Activated naive CD8-positive, alpha-beta T cell (primary cell): ENCODE measurements around the gene NOL4L.

Experiments
- H3K27ac Mint-ChIP-seq: one replicate; pipeline ENCODE4 v1.8.0; 2021; ENCODE audit warnings: mixed read lengths
- H3K27me3 Mint-ChIP-seq: one replicate; pipeline ENCODE4 v1.8.0; 2021; ENCODE audit warnings: mixed read lengths
- H3K36me3 Mint-ChIP-seq: one replicate; pipeline ENCODE4 v1.8.0; 2021; ENCODE audit warnings: mixed read lengths
- H3K4me1 Mint-ChIP-seq: one replicate; pipeline ENCODE4 v1.8.0; 2021; ENCODE audit warnings: low read depth, mixed read lengths
- H3K4me3 Mint-ChIP-seq: one replicate; pipeline ENCODE4 v1.8.0; 2021; ENCODE audit warnings: mild to moderate bottlenecking, mixed read lengths
- H3K9me3 Mint-ChIP-seq: one replicate; pipeline ENCODE4 v1.8.0; 2021; ENCODE audit warnings: low read depth, mixed read lengths

Gene NOL4L

DNA sequence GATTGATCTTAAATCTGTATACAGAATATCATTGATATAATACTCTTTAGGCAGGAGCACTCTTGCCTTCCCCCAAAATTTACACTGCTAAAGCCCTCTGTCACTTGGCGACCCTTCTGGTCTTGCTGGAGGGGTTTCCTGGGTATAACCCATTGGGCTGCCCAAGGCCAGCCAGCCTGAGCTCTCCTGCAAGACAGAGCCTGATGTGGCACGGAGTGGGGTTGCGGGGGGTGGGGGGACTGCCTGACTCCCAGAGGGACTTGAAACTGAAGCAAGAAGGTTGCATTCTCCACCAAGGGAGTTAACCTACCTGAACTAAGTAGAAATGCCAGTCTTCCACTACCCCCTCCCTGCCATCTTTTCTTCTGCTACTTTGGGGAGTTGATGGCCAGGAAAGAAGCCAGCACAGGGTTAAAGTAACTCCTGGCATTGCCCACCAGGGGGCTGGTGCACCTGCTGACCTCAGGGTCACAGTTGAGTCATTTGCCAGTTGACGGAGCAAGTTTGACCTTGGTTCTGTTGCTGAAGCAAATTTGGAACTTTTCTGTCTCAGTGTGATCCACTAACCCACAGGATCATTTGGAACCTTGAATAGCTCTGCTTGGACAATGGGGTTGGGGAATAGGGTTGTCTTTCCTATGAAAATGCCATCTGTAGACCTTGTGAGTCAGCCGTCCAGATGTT is 147.6 kb downstream of the NOL4L start:
- Mint-ChIP-seq H3K9me3 (no peaks in the 10 kb centered on the region), H3K27me3 (no peaks in the 10 kb centered on the region), H3K4me3 (no peak overlapping the region), H3K27ac (no peak overlapping the region), H3K36me3 (peaks cover 3% of the 10 kb centered on the region), H3K4me1 (peaks cover 16% of the 10 kb centered on the region)

DNA sequence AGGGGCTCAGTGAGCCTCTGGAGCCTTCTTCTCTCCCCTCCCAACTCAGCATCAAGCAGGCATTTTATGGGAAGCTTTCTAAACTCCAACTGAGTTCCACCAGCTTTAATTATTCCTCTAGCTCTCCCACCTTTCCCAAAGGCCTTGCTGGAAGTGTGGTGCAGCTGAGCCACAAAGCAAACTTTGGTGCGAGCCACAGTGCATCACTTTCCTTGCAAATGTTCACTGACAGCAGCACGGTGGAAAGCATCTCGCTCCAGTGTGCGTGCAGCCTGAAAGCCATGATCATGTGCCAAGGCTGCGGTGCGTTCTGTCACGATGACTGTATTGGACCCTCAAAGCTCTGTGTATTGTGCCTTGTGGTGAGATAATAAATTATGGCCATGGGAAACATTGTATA is 148.2 kb downstream of the NOL4L start:
- Mint-ChIP-seq H3K36me3 (peaks cover 3% of the 10 kb centered on the region), H3K9me3 (no peaks in the 10 kb centered on the region), H3K27me3 (no peaks in the 10 kb centered on the region), H3K27ac (no peak overlapping the region), H3K4me3 (no peak overlapping the region), H3K4me1 (peaks cover 16% of the 10 kb centered on the region)

DNA sequence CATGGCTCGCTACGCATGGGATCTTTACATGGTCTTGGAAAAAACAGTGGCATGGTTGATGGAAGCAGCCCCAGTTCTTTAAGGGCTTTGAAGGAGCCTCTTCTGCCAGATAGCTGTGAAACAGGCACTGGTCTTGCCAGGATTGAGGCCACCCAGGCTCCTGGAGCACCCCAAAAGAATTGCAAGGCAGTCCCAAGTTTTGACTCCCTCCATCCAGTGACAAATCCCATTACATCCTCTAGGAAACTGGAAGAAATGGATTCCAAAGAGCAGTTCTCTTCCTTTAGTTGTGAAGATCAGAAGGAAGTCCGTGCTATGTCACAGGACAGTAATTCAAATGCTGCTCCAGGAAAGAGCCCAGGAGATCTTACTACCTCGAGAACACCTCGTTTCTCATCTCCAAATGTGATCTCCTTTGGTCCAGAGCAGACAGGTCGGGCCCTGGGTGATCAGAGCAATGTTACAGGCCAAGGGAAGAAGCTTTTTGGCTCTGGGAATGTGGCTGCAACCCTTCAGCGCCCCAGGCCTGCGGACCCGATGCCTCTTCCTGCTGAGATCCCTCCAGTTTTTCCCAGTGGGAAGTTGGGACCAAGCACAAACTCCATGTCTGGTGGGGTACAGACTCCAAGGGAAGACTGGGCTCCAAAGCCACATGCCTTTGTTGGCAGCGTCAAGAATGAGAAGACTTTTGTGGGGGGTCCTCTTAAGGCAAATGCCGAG is 148.8 kb downstream of the NOL4L start:
- H3K27me3 Mint-ChIP-seq, result no peaks in the 10 kb centered on the region
- H3K9me3 Mint-ChIP-seq, result no peaks in the 10 kb centered on the region
- no peak overlapping the region for H3K27ac Mint-ChIP-seq
- H3K4me3 Mint-ChIP-seq, result no peak overlapping the region
- H3K36me3 Mint-ChIP-seq, result peaks cover 3% of the 10 kb centered on the region
- peaks cover 16% of the 10 kb centered on the region for H3K4me1 Mint-ChIP-seq

DNA sequence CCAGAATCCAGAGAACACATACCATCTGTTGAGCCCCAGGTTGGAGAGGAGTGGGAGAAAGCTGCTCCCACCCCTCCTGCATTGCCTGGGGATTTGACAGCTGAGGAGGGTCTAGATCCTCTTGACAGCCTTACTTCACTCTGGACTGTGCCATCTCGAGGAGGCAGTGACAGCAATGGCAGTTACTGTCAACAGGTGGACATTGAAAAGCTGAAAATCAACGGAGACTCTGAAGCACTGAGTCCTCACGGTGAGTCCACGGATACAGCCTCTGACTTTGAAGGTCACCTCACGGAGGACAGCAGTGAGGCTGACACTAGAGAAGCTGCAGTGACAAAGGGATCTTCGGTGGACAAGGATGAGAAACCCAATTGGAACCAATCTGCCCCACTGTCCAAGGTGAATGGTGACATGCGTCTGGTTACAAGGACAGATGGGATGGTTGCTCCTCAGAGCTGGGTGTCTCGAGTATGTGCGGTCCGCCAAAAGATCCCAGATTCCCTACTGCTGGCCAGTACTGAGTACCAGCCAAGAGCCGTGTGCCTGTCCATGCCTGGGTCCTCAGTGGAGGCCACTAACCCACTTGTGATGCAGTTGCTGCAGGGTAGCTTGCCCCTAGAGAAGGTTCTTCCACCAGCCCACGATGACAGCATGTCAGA is 149.6 kb downstream of the NOL4L start:
- Mint-ChIP-seq H3K36me3 (peaks cover 3% of the 10 kb centered on the region), H3K27me3 (no peaks in the 10 kb centered on the region), H3K9me3 (no peaks in the 10 kb centered on the region), H3K4me1 (peaks cover 13% of the 10 kb centered on the region), H3K27ac (no peak overlapping the region), H3K4me3 (no peak overlapping the region)

- H3K36me3 Mint-ChIP-seq, result peaks cover 5% of the 10 kb centered on the region
- no peak overlapping the region for H3K27ac Mint-ChIP-seq
Measured at GRCh38 chr20:32434434-32434833, 150.7 kb downstream of the NOL4L start.

GRCh38 chr20:32433311-32434021 is 151.7 kb downstream of the NOL4L start:
- no peak overlapping the region for H3K4me3 Mint-ChIP-seq
- no peaks in the 10 kb centered on the region for H3K27me3 Mint-ChIP-seq
- peaks cover 2% of the 10 kb centered on the region for H3K4me1 Mint-ChIP-seq
- H3K27ac Mint-ChIP-seq, result no peak overlapping the region
- H3K9me3 Mint-ChIP-seq, result no peaks in the 10 kb centered on the region
- peaks cover 5% of the 10 kb centered on the region for H3K36me3 Mint-ChIP-seq

More at GRCh38 chr20:32434434-32434833, 150.7 kb downstream of the NOL4L start:
- H3K4me1 Mint-ChIP-seq, result peaks cover 9% of the 10 kb centered on the region
- H3K9me3 Mint-ChIP-seq, result no peaks in the 10 kb centered on the region
- no peak overlapping the region for H3K4me3 Mint-ChIP-seq
- H3K27me3 Mint-ChIP-seq, result no peaks in the 10 kb centered on the region

GRCh38 chr20:32432277-32432676 is 152.9 kb downstream of the NOL4L start:
- peaks cover 4% of the 10 kb centered on the region for H3K4me1 Mint-ChIP-seq
- peak overlapping the region; percentile 13 for H3K27ac Mint-ChIP-seq
- H3K4me3 Mint-ChIP-seq, result no peak overlapping the region
- no peaks in the 10 kb centered on the region for H3K27me3 Mint-ChIP-seq
- no peaks in the 10 kb centered on the region for H3K9me3 Mint-ChIP-seq
- peaks cover 7% of the 10 kb centered on the region for H3K36me3 Mint-ChIP-seq

DNA sequence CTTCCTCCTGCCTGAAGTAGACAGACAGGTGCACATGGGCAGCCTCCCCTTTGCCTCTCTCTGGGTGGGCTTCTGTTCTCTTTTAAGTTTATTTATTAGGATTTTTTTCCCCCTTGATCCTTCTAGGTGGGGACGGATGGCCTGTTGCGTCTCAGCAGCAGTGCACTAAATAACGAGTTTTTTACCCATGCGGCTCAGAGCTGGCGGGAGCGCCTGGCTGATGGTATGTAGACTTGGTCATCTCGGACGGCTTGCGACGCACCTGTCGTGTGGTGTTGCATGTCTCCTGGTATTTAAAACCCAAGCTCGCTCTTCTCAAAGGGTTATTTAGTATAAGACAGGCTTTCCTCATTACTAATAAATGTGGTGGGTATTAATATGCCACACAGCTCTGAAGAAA is 153.7 kb downstream of the NOL4L start:
- no peaks in the 10 kb centered on the region for H3K9me3 Mint-ChIP-seq
- peaks cover 7% of the 10 kb centered on the region for H3K4me1 Mint-ChIP-seq
- no peak overlapping the region for H3K27ac Mint-ChIP-seq

DNA sequence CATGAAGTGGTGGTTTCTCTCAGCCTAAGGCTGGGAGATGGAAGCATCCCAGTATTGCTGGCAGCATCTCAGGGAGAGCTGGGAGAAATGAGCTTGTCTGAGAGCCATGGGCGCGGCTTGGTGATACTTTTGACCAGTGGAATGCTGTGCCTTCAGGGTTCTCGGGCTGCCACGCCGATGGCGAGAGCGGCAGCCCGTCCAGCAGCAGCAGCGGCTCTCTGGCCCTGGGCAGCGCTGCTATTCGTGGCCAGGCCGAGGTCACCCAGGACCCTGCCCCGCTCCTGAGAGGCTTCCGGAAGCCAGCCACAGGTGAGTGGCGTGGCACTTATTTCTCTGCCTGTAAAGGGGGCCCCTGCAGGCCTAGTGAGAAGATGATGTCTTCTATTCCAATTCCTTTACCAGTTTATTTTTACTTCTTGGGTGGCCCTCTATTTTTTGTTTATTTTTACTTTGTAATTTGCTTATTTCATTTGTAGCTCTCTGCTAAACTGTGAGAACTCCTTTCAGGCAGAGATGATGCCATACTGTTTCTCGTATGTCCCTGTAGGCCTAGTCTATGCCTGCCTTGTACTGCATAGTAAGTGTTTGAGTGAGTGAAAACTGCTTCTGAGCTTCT is 155.3 kb downstream of the NOL4L start:
- H3K4me1 Mint-ChIP-seq, result peaks cover 13% of the 10 kb centered on the region
- H3K4me3 Mint-ChIP-seq, result no peak overlapping the region
- H3K27ac Mint-ChIP-seq, result peak overlapping the region; percentile 10
- H3K36me3 Mint-ChIP-seq, result peaks cover 10% of the 10 kb centered on the region
- H3K27me3 Mint-ChIP-seq, result no peaks in the 10 kb centered on the region
- H3K9me3 Mint-ChIP-seq, result no peaks in the 10 kb centered on the region

More for the DNA sequence above, 153.7 kb downstream of the NOL4L start:
- H3K4me3 Mint-ChIP-seq, result no peak overlapping the region
- H3K36me3 Mint-ChIP-seq, result peaks cover 7% of the 10 kb centered on the region
- no peaks in the 10 kb centered on the region for H3K27me3 Mint-ChIP-seq

- Mint-ChIP-seq H3K4me1 (peaks cover 15% of the 10 kb centered on the region), H3K27ac (no peak overlapping the region), H3K4me3 (no peak overlapping the region), H3K9me3 (no peaks in the 10 kb centered on the region), H3K36me3 (peaks cover 10% of the 10 kb centered on the region), H3K27me3 (no peaks in the 10 kb centered on the region)
Measured at GRCh38 chr20:32429343-32429742, 155.8 kb downstream of the NOL4L start.

DNA sequence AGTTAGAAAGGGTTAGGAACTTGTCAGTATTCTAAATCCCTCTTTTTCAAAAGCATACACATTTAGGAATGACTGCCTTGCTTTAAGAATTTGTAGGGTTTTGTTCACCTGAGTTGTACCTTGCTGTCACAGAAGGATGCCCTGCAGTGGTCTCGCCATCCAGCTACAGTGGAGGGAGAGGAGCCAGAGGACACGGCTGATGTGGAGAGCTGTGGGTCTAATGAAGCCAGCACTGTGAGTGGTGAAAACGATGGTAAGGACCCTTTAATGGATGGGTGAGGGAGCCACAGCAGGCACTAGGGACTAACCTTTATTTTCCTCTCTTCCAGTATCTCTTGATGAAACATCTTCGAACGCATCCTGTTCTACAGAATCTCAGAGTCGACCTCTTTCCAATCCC is 157.1 kb downstream of the NOL4L start:
- peaks cover 15% of the 10 kb centered on the region for H3K4me1 Mint-ChIP-seq
- H3K4me3 Mint-ChIP-seq, result no peak overlapping the region
- no peaks in the 10 kb centered on the region for H3K9me3 Mint-ChIP-seq
- peak overlapping the region; percentile 35 for H3K27ac Mint-ChIP-seq
- H3K36me3 Mint-ChIP-seq, result peaks cover 10% of the 10 kb centered on the region
- no peaks in the 10 kb centered on the region for H3K27me3 Mint-ChIP-seq

DNA sequence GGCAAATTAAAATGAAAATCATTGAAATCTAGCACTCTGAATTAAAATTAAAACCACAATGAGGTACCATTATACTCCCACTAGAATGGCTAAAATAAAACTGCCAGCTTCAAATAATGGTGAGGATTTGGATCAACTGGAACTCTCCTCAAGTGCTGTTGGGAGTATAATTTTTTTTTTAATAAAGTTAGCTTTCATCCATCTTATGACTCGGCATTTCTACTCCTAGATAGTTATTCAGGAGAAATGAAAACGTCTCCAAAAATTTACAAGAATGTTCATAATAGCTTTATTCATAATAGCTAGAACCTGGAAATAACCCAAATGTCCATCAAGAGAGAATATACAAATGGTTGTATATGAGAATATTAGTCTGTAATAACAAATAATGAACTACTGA is 163.8 kb downstream of the NOL4L start:
- H3K36me3 Mint-ChIP-seq, result peaks cover 9% of the 10 kb centered on the region
- no peaks in the 10 kb centered on the region for H3K9me3 Mint-ChIP-seq
- no peak overlapping the region for H3K27ac Mint-ChIP-seq

GRCh38 chr20:32418376-32418775 is 166.8 kb downstream of the NOL4L start:
- H3K36me3 Mint-ChIP-seq, result peaks cover 14% of the 10 kb centered on the region
- H3K4me1 Mint-ChIP-seq, result peaks cover 51% of the 10 kb centered on the region
- H3K27ac Mint-ChIP-seq, result peak overlapping the region; percentile 13
- H3K27me3 Mint-ChIP-seq, result no peaks in the 10 kb centered on the region
- no peak overlapping the region for H3K4me3 Mint-ChIP-seq
- H3K9me3 Mint-ChIP-seq, result no peaks in the 10 kb centered on the region

More for the DNA sequence above, 163.8 kb downstream of the NOL4L start:
- Mint-ChIP-seq H3K4me1 (peaks cover 35% of the 10 kb centered on the region), H3K4me3 (no peak overlapping the region), H3K27me3 (no peaks in the 10 kb centered on the region)

DNA sequence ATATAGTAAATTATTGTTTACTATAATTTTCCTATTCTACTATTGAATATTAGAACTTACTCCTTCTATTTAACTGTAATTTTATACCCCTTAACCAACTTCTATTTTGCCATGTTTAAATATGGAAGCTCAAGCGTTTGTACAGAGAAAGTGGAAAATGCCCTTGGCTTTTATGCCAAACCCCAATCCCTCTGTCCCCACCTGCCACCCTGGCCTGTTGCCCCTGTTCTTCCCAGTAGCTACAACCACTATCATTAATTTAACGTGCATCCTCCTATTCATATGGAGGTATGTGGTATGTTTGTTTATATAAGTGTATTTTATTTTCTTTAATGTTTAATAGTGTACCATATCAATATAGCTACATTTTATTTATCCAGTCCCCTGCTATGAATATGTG is 168.9 kb downstream of the NOL4L start:
- H3K4me3 Mint-ChIP-seq, result no peak overlapping the region
- H3K36me3 Mint-ChIP-seq, result peaks cover 16% of the 10 kb centered on the region
- no peak overlapping the region for H3K27ac Mint-ChIP-seq
- peaks cover 65% of the 10 kb centered on the region for H3K4me1 Mint-ChIP-seq
- no peaks in the 10 kb centered on the region for H3K9me3 Mint-ChIP-seq
- no peaks in the 10 kb centered on the region for H3K27me3 Mint-ChIP-seq
